ENCODE data around the gene SF3B6.

The SF3B6 gene

GRCh38 chr2:24075915-24076848 is at the start of gene SF3B6:
SF3B6 (minus strand) TSS chr2:24076326; CDS start chr2:24076229, 97 bp downstream.
- DNase-seq (ENCODE audit: low spot score), result peak; percentile 94
- TF ChIP-seq CTCF (IDR thresholded peaks at IDR 0.05; ENCODE audit: borderline replicate concordance, control extremely low read depth, extremely low read depth, insufficient read depth, missing control alignments), result no peak
- in situ Hi-C loops (cut with MboI; ENCODE audit: low sequenced_read_pairs, unreplicated experiment), result no loop called here

- no peak for DNase-seq (ENCODE audit: low spot score)
- in situ Hi-C loops (cut with MboI; ENCODE audit: low sequenced_read_pairs, unreplicated experiment), result loop anchor here (25.0 kb wide), 1 partner anchor 263 kb away; no protein-coding TSS in a partner anchor
- TF ChIP-seq CTCF (IDR thresholded peaks at IDR 0.05; ENCODE audit: borderline replicate concordance, control extremely low read depth, extremely low read depth, insufficient read depth, missing control alignments), result no peak
Measured at GRCh38 chr2:24123922-24124580, 47.9 kb upstream of the SF3B6 start.

- in situ Hi-C loops (cut with MboI; ENCODE audit: low sequenced_read_pairs, unreplicated experiment), result loop anchor here (25.0 kb wide), 1 partner anchor 264 kb away; no protein-coding TSS in a partner anchor
- TF ChIP-seq CTCF (IDR thresholded peaks at IDR 0.05; ENCODE audit: borderline replicate concordance, control extremely low read depth, extremely low read depth, insufficient read depth, missing control alignments), result no peak
- peak; percentile 95 for DNase-seq (ENCODE audit: low spot score)
Measured at GRCh38 chr2:24123195-24123921, 47.2 kb upstream of the SF3B6 start, which contains the start of the genes FAM228B and PFN4. FAM228B (plus strand) TSS chr2:24123469; CDS start chr2:24124362, 893 bp downstream. PFN4 (minus strand) TSS chr2:24123334; CDS start chr2:24122535, 799 bp downstream.

GRCh38 chr2:24122366-24123194 is 46.5 kb upstream of the SF3B6 start:
- TF ChIP-seq CTCF (IDR thresholded peaks at IDR 0.05; ENCODE audit: borderline replicate concordance, control extremely low read depth, extremely low read depth, insufficient read depth, missing control alignments), result no peak
- in situ Hi-C loops (cut with MboI; ENCODE audit: low sequenced_read_pairs, unreplicated experiment), result loop anchor here (25.0 kb wide), 1 partner anchor 265 kb away; no protein-coding TSS in a partner anchor
- DNase-seq (ENCODE audit: low spot score), result no peak

GRCh38 chr2:24121469-24121868 is 45.3 kb upstream of the SF3B6 start:
- no peak for DNase-seq (ENCODE audit: low spot score)
- TF ChIP-seq CTCF (IDR thresholded peaks at IDR 0.05; ENCODE audit: borderline replicate concordance, control extremely low read depth, extremely low read depth, insufficient read depth, missing control alignments), result no peak
- in situ Hi-C loops (cut with MboI; ENCODE audit: low sequenced_read_pairs, unreplicated experiment), result loop anchor here (25.0 kb wide), 1 partner anchor 266 kb away; no protein-coding TSS in a partner anchor

All from GM13976 (cell line).